Psoas muscle (tissue), 8 donors: Measurements from ENCODE around the gene ENPP3. TPM values are rescaled to one million over a fixed set of nuclear protein-coding genes. Genes with fewer than 3 reads are reported as not detected.
A peak's percentile ranks its signal among the peaks of the same experiment; 100 is the strongest.

Source experiments
- ATAC-seq, 4 donors: fragments of 200-7000 bp; cut with Tn5 transposase; one replicate each; pipeline ENCODE4 v1.9.1; 2020; ENCODE audit warnings: moderate library complexity in 3 of 4, mild to moderate bottlenecking in 2 of 4
- DNase-seq, 2 donors: peaks; one replicate each; pipeline ENCODE4 v3.0.0-alpha.2; 2020
- H3K27ac ChIP-seq: fragments of 200-600 bp; one replicate; pipeline ENCODE4 v1.8.0; 2022
- H3K27me3 ChIP-seq, 3 donors: fragments of 200-600 bp in 1 of 3; one replicate each; pipeline versions ENCODE4 v1.6.1 to v1.8.0; 2013 to 2022; ENCODE audit warnings: low read length in 2 of 3, mild to moderate bottlenecking in 2 of 3, moderate library complexity in 1 of 3; ENCODE audit not compliant: insufficient read depth in 3 of 3
- H3K36me3 ChIP-seq, 2 donors: fragments of 200-600 bp in 1 of 2; one replicate each; pipeline versions ENCODE4 v1.6.1 to v1.8.0; 2013 to 2022; ENCODE audit warnings: low read depth in 1 of 2, mild to moderate bottlenecking in 1 of 2, moderate library complexity in 1 of 2; ENCODE audit not compliant: insufficient read depth in 1 of 2
- H3K4me1 ChIP-seq: fragments of 200-600 bp; one replicate; pipeline ENCODE4 v1.8.0; 2022
- H3K4me3 ChIP-seq: fragments of 200-600 bp; one replicate; pipeline ENCODE4 v1.8.0; 2022; ENCODE audit warnings: mild to moderate bottlenecking
- H3K9me3 ChIP-seq: fragments of 200-600 bp; one replicate; pipeline ENCODE4 v1.8.0; 2022
- CTCF ChIP-seq: fragments of 200-600 bp; IDR thresholded peaks from one replicate; pipeline ENCODE4 v1.8.0; 2022; ENCODE audit warnings: antibody characterized with exemption
- WGBS, 3 donors: extraction: QIAGEN DNeasy Blood & Tissue Kit; methylation state at CpG; one replicate each; pipeline versions ENCODE4 v1.1.6 to v1.1.7; 2013; 5-methylcytosine and 5-hydroxymethylcytosine counted together
- intact Hi-C, 2 donors: fragments of 100-400 bp; cut with DNase I; formaldehyde crosslinking; loops; one replicate each; pipeline versions ENCODE4 v1.11.0 to v1.14.2; 2022
- polyA plus RNA-seq, 3 donors: library from polyadenylated mRNA; stranded (reverse); fragments of 200-250 nt; gene quantifications; one replicate each; pipeline ENCODE4 v1.2.3, GENCODE V29; 2013
- total RNA-seq, 4 donors: library from RNA; stranded (reverse); fragmentation: NEBNext Ultra II Directional in 2 of 4; extraction: Animal tissue kit (Norgen Biotek cat#: 25700) in 2 of 4; gene quantifications; one replicate each; pipeline versions ENCODE4 v1.2.1 to v1.2.4, GENCODE V29; 2021 to 2023
- donor health status: healthy with polysubstance abuse.
- donor health status: DM: no; HTN: no; CAD: no; lungs with moderate emphysema.
- donor health status: Bipolar disorder and iron deficiency.
- donor health status: healthy.
- donor health status: DM: yes; HTN: yes; CAD: no.
- donor health status: DM: no; HTN: no; CAD: no.
- donor health status: DM: no; HTN: no; CAD: no.
- donor health status: DM: yes; HTN: yes; CAD: no.

ENPP3 gene
- total and polyA plus RNA-seq, 7 donors = 0.04 to 0.34 (median 0.13) TPM; not detected in 1

GRCh38 chr6:131741688-131742393, 104.7 kb downstream of the ENPP3 start:
- intact Hi-C loops = no loop called here
- H3K4me1 ChIP-seq = no peaks in the 10 kb centered on the region
- H3K36me3 ChIP-seq = no peaks in the 10 kb centered on the region
- TF ChIP-seq CTCF = no peak
- DNase-seq (no peak), ATAC-seq (no peak)
- H3K4me3 ChIP-seq = no peak overlapping the region
- H3K9me3 ChIP-seq = no peaks in the 10 kb centered on the region
- WGBS, 3 donors = 52 to 63% (median 53%) methylated on average over 3 of the region's 3 CpGs
- H3K27ac ChIP-seq = no peak overlapping the region
- no peaks in the 10 kb centered on the region for H3K27me3 ChIP-seq

GRCh38 chr6:131744432-131745287, 107.6 kb downstream of the ENPP3 start:
- Histone ChIP-seq H3K36me3 (no peaks in the 10 kb centered on the region), H3K9me3 (no peaks in the 10 kb centered on the region), H3K27ac (no peak overlapping the region), H3K27me3 (no peaks in the 10 kb centered on the region), H3K4me1 (no peaks in the 10 kb centered on the region), H3K4me3 (no peak overlapping the region)
- intact Hi-C loops = no loop called here
- ATAC-seq (peak in 1 of 4 donors; percentile 50), DNase-seq (no peak)
- WGBS, 3 donors = 34 to 44% (median 38%) methylated on average over 6 of the region's 6 CpGs
- TF ChIP-seq CTCF = no peak

- intact Hi-C loops = no loop called here
- no peaks in the 10 kb centered on the region for H3K4me1 ChIP-seq
- no peak overlapping the region for H3K27ac ChIP-seq
- DNase-seq (no peak), ATAC-seq (no peak)
- H3K36me3 ChIP-seq = no peaks in the 10 kb centered on the region
- no peak for TF ChIP-seq CTCF
- H3K4me3 ChIP-seq = no peak overlapping the region
- no peaks in the 10 kb centered on the region for H3K9me3 ChIP-seq
- no peaks in the 10 kb centered on the region for H3K27me3 ChIP-seq
- WGBS, 3 donors = 90 to 97% (median 97%) methylated on average over 5 of the region's 5 CpGs
Observed at GRCh38 chr6:131745476-131745875, 108.4 kb downstream of the ENPP3 start.

GRCh38 chr6:131747821-131748353, 110.8 kb downstream of the ENPP3 start:
- no peak for TF ChIP-seq CTCF
- Histone ChIP-seq H3K36me3 (no peaks in the 10 kb centered on the region), H3K4me1 (no peaks in the 10 kb centered on the region), H3K9me3 (no peaks in the 10 kb centered on the region), H3K27ac (no peak overlapping the region), H3K4me3 (no peak overlapping the region), H3K27me3 (no peaks in the 10 kb centered on the region)
- WGBS, 3 donors = 84 to 89% (median 86%) methylated on average over 7 of the region's 7 CpGs
- DNase-seq = no peak
- intact Hi-C loops = no loop called here
- ATAC-seq = no peak
